SU-DHL-6 (cell line): ENCODE measurements around the gene NOX5.

Source experiments
- H2AFZ ChIP-seq: fragments of 200-600 bp; sonication (generic); 2 replicates; pipeline ENCODE4 v1.6.1; 2014; ENCODE audit warnings: low read depth, mild to moderate bottlenecking, moderate library complexity, mixed read lengths, antibody characterized with exemption, low read length; ENCODE audit not compliant: severe bottlenecking
- H3F3A ChIP-seq: fragments of 200-600 bp; shearing (Covaris generic); 2 replicates; pipeline ENCODE4 v1.6.0; 2016; ENCODE audit warnings: antibody characterized with exemption, mild to moderate bottlenecking; ENCODE audit not compliant: insufficient read depth
- H3K27ac ChIP-seq: fragments of 200-600 bp; sonication (generic); 2 replicates; pipeline ENCODE4 v1.5.1; 2016; ENCODE audit warnings: low read depth, mild to moderate bottlenecking, low read length, moderate library complexity, mixed read lengths
- H3K27me3 ChIP-seq: fragments of 200-600 bp; sonication (generic), shearing (Covaris generic); 2 replicates; pipeline ENCODE4 v1.6.0; 2014; ENCODE audit warnings: mild to moderate bottlenecking, low read length
- H3K36me3 ChIP-seq: fragments of 200-600 bp; sonication (generic); 2 replicates; pipeline ENCODE4 v1.6.1; 2014; ENCODE audit warnings: mild to moderate bottlenecking, low read length, mixed read lengths
- H3K4me2 ChIP-seq: fragments of 300-600, 200-600 bp; shearing (Covaris generic), sonication (generic); 2 replicates; pipeline ENCODE4 v1.6.0; 2014; ENCODE audit warnings: low read length, low read depth, mild to moderate bottlenecking; ENCODE audit not compliant: poor library complexity, severe bottlenecking
- H3K4me3 ChIP-seq: fragments of 200-600 bp; sonication (generic); 2 replicates; pipeline ENCODE4 v1.5.1; 2014; ENCODE audit warnings: antibody characterized with exemption, low read length, mild to moderate bottlenecking, mixed read lengths; ENCODE audit not compliant: insufficient read depth, poor library complexity, severe bottlenecking
- H3K79me2 ChIP-seq: fragments of 200-600 bp; sonication (generic); 2 replicates; pipeline ENCODE4 v1.6.1; 2014; ENCODE audit warnings: mild to moderate bottlenecking, low read length, moderate library complexity; ENCODE audit not compliant: insufficient read depth
- H3K9ac ChIP-seq: fragments of 200-600 bp; sonication (generic); 2 replicates; pipeline ENCODE4 v1.7.0; 2014; ENCODE audit warnings: mild to moderate bottlenecking, low read length
- H3K9me2 ChIP-seq: fragments of 200-600 bp; sonication (generic); replicated peaks from 2 replicates; pipeline ENCODE4 v1.6.1; 2014; ENCODE audit warnings: low read length; ENCODE audit not compliant: insufficient read depth
- H3K9me3 ChIP-seq: fragments of 200-600 bp; sonication (generic); 2 replicates; pipeline ENCODE4 v1.6.1; 2014; ENCODE audit warnings: low read length, mixed read lengths; ENCODE audit not compliant: insufficient read depth
- H4K20me1 ChIP-seq: fragments of 200-600 bp; sonication (generic); 2 replicates; pipeline ENCODE4 v1.6.1; 2014; ENCODE audit warnings: low read depth, mild to moderate bottlenecking, antibody characterized with exemption, low read length, moderate library complexity, mixed read lengths
- EZH2phosphoT487 ChIP-seq: fragments of 200-600 bp; sonication (generic), shearing (Covaris generic); conservative IDR thresholded peaks from 2 replicates; pipeline ENCODE4 v1.6.1; 2018; ENCODE audit warnings: mild to moderate bottlenecking, antibody characterized with exemption, low read length, moderate library complexity, mixed read lengths
- TF ChIP-seq, protein P1 (sequence below): fragments of 200-600 bp; sonication (generic); IDR thresholded peaks from one replicate; pipeline ENCODE4 v1.5.1; 2017; ENCODE audit warnings: antibody characterized with exemption, mild to moderate bottlenecking, low read length, moderate library complexity; ENCODE audit not compliant: insufficient read depth, poor library complexity, severe bottlenecking

The NOX5 gene

GRCh38 chr15:68990992-68991500, 23.4 kb upstream of the NOX5 start:
- no peaks in the 10 kb centered on the region for H3K36me3 ChIP-seq
- no peak overlapping the region for H3K27ac ChIP-seq
- H2AFZ ChIP-seq = no peak overlapping the region
- H3K9me2 ChIP-seq = no peaks in the 10 kb centered on the region
- no peak overlapping the region for H3K9ac ChIP-seq
- no peak overlapping the region for H3K4me2 ChIP-seq
- H3K27me3 ChIP-seq = no peaks in the 10 kb centered on the region
- no peaks in the 10 kb centered on the region for H3F3A ChIP-seq
- H3K79me2 ChIP-seq = no peaks in the 10 kb centered on the region
- no peaks in the 10 kb centered on the region for H4K20me1 ChIP-seq
- H3K9me3 ChIP-seq = no peaks in the 10 kb centered on the region
- no peak for TF ChIP-seq EZH2phosphoT487
- TF ChIP-seq, protein P1, sequence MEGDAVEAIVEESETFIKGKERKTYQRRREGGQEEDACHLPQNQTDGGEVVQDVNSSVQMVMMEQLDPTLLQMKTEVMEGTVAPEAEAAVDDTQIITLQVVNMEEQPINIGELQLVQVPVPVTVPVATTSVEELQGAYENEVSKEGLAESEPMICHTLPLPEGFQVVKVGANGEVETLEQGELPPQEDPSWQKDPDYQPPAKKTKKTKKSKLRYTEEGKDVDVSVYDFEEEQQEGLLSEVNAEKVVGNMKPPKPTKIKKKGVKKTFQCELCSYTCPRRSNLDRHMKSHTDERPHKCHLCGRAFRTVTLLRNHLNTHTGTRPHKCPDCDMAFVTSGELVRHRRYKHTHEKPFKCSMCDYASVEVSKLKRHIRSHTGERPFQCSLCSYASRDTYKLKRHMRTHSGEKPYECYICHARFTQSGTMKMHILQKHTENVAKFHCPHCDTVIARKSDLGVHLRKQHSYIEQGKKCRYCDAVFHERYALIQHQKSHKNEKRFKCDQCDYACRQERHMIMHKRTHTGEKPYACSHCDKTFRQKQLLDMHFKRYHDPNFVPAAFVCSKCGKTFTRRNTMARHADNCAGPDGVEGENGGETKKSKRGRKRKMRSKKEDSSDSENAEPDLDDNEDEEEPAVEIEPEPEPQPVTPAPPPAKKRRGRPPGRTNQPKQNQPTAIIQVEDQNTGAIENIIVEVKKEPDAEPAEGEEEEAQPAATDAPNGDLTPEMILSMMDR = no peak
- no peak overlapping the region for H3K4me3 ChIP-seq

- Histone ChIP-seq H3K27ac (no peak overlapping the region), H3F3A (no peaks in the 10 kb centered on the region), H3K27me3 (no peaks in the 10 kb centered on the region), H3K36me3 (no peaks in the 10 kb centered on the region), H3K9ac (no peak overlapping the region), H3K4me2 (no peak overlapping the region), H3K9me2 (no peaks in the 10 kb centered on the region), H3K9me3 (no peaks in the 10 kb centered on the region), H2AFZ (no peak overlapping the region), H3K4me3 (no peak overlapping the region), H3K79me2 (no peaks in the 10 kb centered on the region), H4K20me1 (no peaks in the 10 kb centered on the region)
- TF ChIP-seq, protein P1 = no peak
- TF ChIP-seq EZH2phosphoT487 = no peak
Observed at GRCh38 chr15:68991723-68992122, 22.8 kb upstream of the NOX5 start.

- H3K9me2 ChIP-seq = no peaks in the 10 kb centered on the region
- H3K79me2 ChIP-seq = no peaks in the 10 kb centered on the region
- H3K27ac ChIP-seq = no peak overlapping the region
- no peaks in the 10 kb centered on the region for H3K36me3 ChIP-seq
- H3K9ac ChIP-seq = no peak overlapping the region
- TF ChIP-seq, protein P1 = no peak
- TF ChIP-seq EZH2phosphoT487 = no peak
- H3K9me3 ChIP-seq = no peaks in the 10 kb centered on the region
- H3F3A ChIP-seq = no peaks in the 10 kb centered on the region
- H3K4me2 ChIP-seq = no peak overlapping the region
- no peaks in the 10 kb centered on the region for H4K20me1 ChIP-seq
- H3K4me3 ChIP-seq = no peak overlapping the region
- no peaks in the 10 kb centered on the region for H3K27me3 ChIP-seq
- no peak overlapping the region for H2AFZ ChIP-seq
Observed at GRCh38 chr15:68992696-68993095, 21.8 kb upstream of the NOX5 start.

- Histone ChIP-seq H3K79me2 (no peaks in the 10 kb centered on the region), H3K9me3 (no peaks in the 10 kb centered on the region), H3K27me3 (no peaks in the 10 kb centered on the region), H3K4me3 (no peak overlapping the region), H3K4me2 (no peak overlapping the region), H3K9me2 (no peaks in the 10 kb centered on the region), H4K20me1 (no peaks in the 10 kb centered on the region), H3K9ac (no peak overlapping the region), H2AFZ (no peak overlapping the region), H3K36me3 (no peaks in the 10 kb centered on the region), H3K27ac (no peak overlapping the region), H3F3A (no peaks in the 10 kb centered on the region)
- TF ChIP-seq, protein P1 = no peak
- TF ChIP-seq EZH2phosphoT487 = no peak
Observed at GRCh38 chr15:68993276-68993675, 21.2 kb upstream of the NOX5 start.
